Panc1 (cell line): ENCODE data around the gene EML1. TPM values are rescaled to one million over a fixed set of nuclear protein-coding genes. Genes with fewer than 3 reads are reported as not detected.

Experiments
- ATAC-seq: fragments of 200-7000 bp; cut with Tn5 transposase; 2 replicates; pipeline ENCODE4 v1.9.1; 2020; ENCODE audit warnings: mild to moderate bottlenecking, moderate library complexity
- BruUV-seq: library from RNA; stranded (reverse); fragments of 400-500 nt; replicated peaks from 2 replicates; lab custom pipeline; 2021; lab: Mats Ljungman, UMichigan
- CTCF ChIA-PET: fragments of 300-600 bp; sonication (Branson Sonifier 250); formaldehyde crosslinking; loops from one replicate; lab custom pipeline; 2022; ENCODE audit warnings: antibody characterized with exemption; lab: Charles Lee
- POLR2A ChIA-PET: fragments of 300-600 bp; sonication (Branson Sonifier 250); formaldehyde crosslinking; loops from one replicate; lab custom pipeline; 2022; ENCODE audit warnings: antibody characterized with exemption; lab: Charles Lee
- DNase-seq: peaks from one replicate; pipeline ENCODE4 v3.0.0-alpha.2; 2010; ENCODE audit warnings: low read depth, low spot score
- H3K27ac ChIP-seq: 2 replicates; pipeline ENCODE4 v1.5.1; 2011; ENCODE audit warnings: mild to moderate bottlenecking, low read length, inconsistent platforms
- H3K27me3 ChIP-seq: fragments of 200-500 bp; sonication (Bioruptor generic); 2 replicates; pipeline ENCODE4 v1.6.0; 2014; ENCODE audit warnings: low read length, inconsistent platforms; ENCODE audit not compliant: control insufficient read depth, insufficient read depth
- H3K36me3 ChIP-seq: fragments of 200-500 bp; sonication (Bioruptor generic); 2 replicates; pipeline ENCODE4 v1.5.1; 2014; ENCODE audit warnings: inconsistent platforms, mild to moderate bottlenecking, low read length, moderate library complexity; ENCODE audit not compliant: control insufficient read depth, insufficient read depth
- H3K4me1 ChIP-seq: 2 replicates; pipeline ENCODE4 v1.5.1; 2011; ENCODE audit warnings: inconsistent platforms, mild to moderate bottlenecking, low read length, moderate library complexity; ENCODE audit not compliant: control insufficient read depth, insufficient read depth
- H3K4me3 ChIP-seq, 2 experiments: 2 replicates each; pipeline ENCODE4 v1.5.1; 2011 to 2012; ENCODE audit warnings: low read depth in 2 of 2, low read length in 2 of 2, mild to moderate bottlenecking in 2 of 2, inconsistent platforms in 1 of 2, moderate library complexity in 1 of 2
- H3K9me3 ChIP-seq: fragments of 200-500 bp; sonication (Bioruptor generic); 2 replicates; pipeline ENCODE4 v1.5.1; 2014; ENCODE audit warnings: low read depth, mild to moderate bottlenecking, inconsistent platforms, low read length, moderate library complexity; ENCODE audit not compliant: control insufficient read depth, insufficient read depth
- CTCF ChIP-seq: fragments of 450-650 bp; IDR thresholded peaks from 2 replicates; pipeline ENCODE4 v1.5.1; 2017; ENCODE audit warnings: mild to moderate bottlenecking
- POLR2AphosphoS5 ChIP-seq: IDR thresholded peaks from 2 replicates; pipeline ENCODE4 v1.6.1; 2012; ENCODE audit warnings: mild to moderate bottlenecking, low read depth, low read length, moderate library complexity
- REST ChIP-seq, 2 experiments: IDR thresholded peaks; 2 replicates each; pipeline ENCODE4 v1.6.1; 2011 to 2012; ENCODE audit warnings: low read depth in 2 of 2, control low read depth in 1 of 2, low read length in 1 of 2, mild to moderate bottlenecking in 1 of 2, moderate library complexity in 1 of 2; ENCODE audit not compliant: insufficient read depth in 1 of 2
- SIN3A ChIP-seq: IDR thresholded peaks from 2 replicates; pipeline ENCODE4 v1.6.1; 2012; ENCODE audit warnings: low read depth, mild to moderate bottlenecking, low read length, moderate library complexity, borderline replicate concordance; ENCODE audit not compliant: insufficient read depth
- TCF7L2 ChIP-seq: IDR thresholded peaks from 2 replicates; pipeline ENCODE4 v1.6.1; 2011; ENCODE audit warnings: mild to moderate bottlenecking, low read depth, low read length, inconsistent platforms
- in situ Hi-C: cut with HindIII; loops from 2 replicates; pipeline ENCODE4 v1.10.0; 2016; ENCODE audit warnings: low sequenced_read_pairs, low pct_unique_long_range_greater_than_20kb
- intact Hi-C: fragments of 100-400 bp; cut with micrococcal nuclease; formaldehyde crosslinking; loops from one replicate; pipeline ENCODE4 v1.10.0; 2022; ENCODE audit not compliant: unreplicated experiment
- total RNA-seq: library from RNA; stranded (reverse); gene quantifications from one replicate; pipeline ENCODE4 v1.2.1, GENCODE V29; 2021; ENCODE audit not compliant: unreplicated experiment

EML1 gene
- total RNA-seq, 1 experiment from 2014 or later, result 35.3 TPM

GRCh38 chr14:99779751-99780150 is 13.5 kb upstream of the EML1 start:
- Histone ChIP-seq H3K27ac (no peak overlapping the region), H3K9me3 (peaks cover 10% of the 10 kb centered on the region; the same call in 1 of the 2 replicates), H3K4me1 (peaks cover 3% of the 10 kb centered on the region; the same call in 1 of the 2 replicates), H3K27me3 (no peaks in the 10 kb centered on the region), H3K36me3 (no peaks in the 10 kb centered on the region), H3K4me3 (no peak overlapping the region)
- ATAC-seq, result peak; percentile 85
- intact Hi-C loops (no loop called here), in situ Hi-C loops (no loop called here)
- ChIA-PET CTCF (no interaction called here), POLR2A (no interaction called here)
- BruUV-seq, result no TSS peak
- DNase-seq, result no peak
- TF ChIP-seq CTCF (no peak), TCF7L2 (no peak), POLR2AphosphoS5 (no peak), SIN3A (no peak), REST (IDR thresholded peaks at IDR 0.05; ENCODE audit: insufficient read depth in 1 of 2, low read depth in 2 of 2, low read length in 1 of 2) (no peak)

GRCh38 chr14:99780690-99781089 is 12.5 kb upstream of the EML1 start:
- DNase-seq (no peak), ATAC-seq (no peak)
- H3K9me3 ChIP-seq, result peaks cover 10% of the 10 kb centered on the region; the same call in 1 of the 2 replicates
- no peak for TF ChIP-seq REST (IDR thresholded peaks at IDR 0.05; ENCODE audit: insufficient read depth in 1 of 2, low read depth in 2 of 2, low read length in 1 of 2)
- no peak for TF ChIP-seq POLR2AphosphoS5
- no peak for TF ChIP-seq TCF7L2
- TF ChIP-seq SIN3A, result no peak
- no peak for TF ChIP-seq CTCF
- H3K4me1 ChIP-seq, result 0 out of 2 replicates have a peak, but pooled peaks cover 3% of the 10 kb centered on the region
- no TSS peak for BruUV-seq
- in situ Hi-C loops, result no loop called here
- ChIA-PET POLR2A (no interaction called here), CTCF (no interaction called here)
- no peaks in the 10 kb centered on the region for H3K36me3 ChIP-seq
- no peak overlapping the region for H3K4me3 ChIP-seq
- intact Hi-C loops, result no loop called here
- H3K27me3 ChIP-seq, result no peaks in the 10 kb centered on the region
- no peak overlapping the region for H3K27ac ChIP-seq
